IMR-90 (cell line): ENCODE data around the gene ZNF507.

Experiments used
- BHLHE40 ChIP-seq: fragments of 150-350 bp; IDR thresholded peaks from 2 replicates; pipeline ENCODE4 v1.6.1; 2016; ENCODE audit warnings: mild to moderate bottlenecking, low read depth, low read length
- CEBPB ChIP-seq: IDR thresholded peaks from 2 replicates; pipeline ENCODE4 v1.6.1; 2012; ENCODE audit warnings: low read depth, low read length, improper control_type of control experiment
- FOS ChIP-seq: fragments of 150-350 bp; IDR thresholded peaks from 2 replicates; pipeline ENCODE4 v1.6.1; 2016; ENCODE audit warnings: low read depth, low read length
- MAFK ChIP-seq: IDR thresholded peaks from 2 replicates; pipeline ENCODE4 v1.6.1; 2012; ENCODE audit warnings: low read depth, low read length, improper control_type of control experiment
- MAZ ChIP-seq: IDR thresholded peaks from 2 replicates; pipeline ENCODE4 v1.6.1; 2012; ENCODE audit warnings: low read depth, mild to moderate bottlenecking, low read length, improper control_type of control experiment, moderate library complexity, borderline replicate concordance
- MXI1 ChIP-seq: IDR thresholded peaks from 2 replicates; pipeline ENCODE4 v1.6.1; 2012; ENCODE audit warnings: low read depth, mild to moderate bottlenecking, low read length, moderate library complexity, borderline replicate concordance
- POLR2A ChIP-seq: IDR thresholded peaks from 2 replicates; pipeline ENCODE4 v1.6.1; 2012; ENCODE audit warnings: mild to moderate bottlenecking, low read depth, low read length
- RAD21 ChIP-seq: IDR thresholded peaks from 2 replicates; pipeline ENCODE4 v1.6.1; 2012; ENCODE audit warnings: low read length, improper control_type of control experiment
- RCOR1 ChIP-seq: IDR thresholded peaks from 2 replicates; pipeline ENCODE4 v1.6.1; 2012; ENCODE audit warnings: mild to moderate bottlenecking, low read length, improper control_type of control experiment; ENCODE audit not compliant: insufficient replicate concordance
- RFX5 ChIP-seq: IDR thresholded peaks from 2 replicates; pipeline ENCODE4 v1.8.0; 2012; ENCODE audit warnings: low read depth, mild to moderate bottlenecking, low read length, moderate library complexity
- SMC3 ChIP-seq: fragments of 150-350 bp; IDR thresholded peaks from 2 replicates; pipeline ENCODE4 v1.6.1; 2016; ENCODE audit warnings: low read depth, mild to moderate bottlenecking, antibody characterized with exemption, low read length, moderate library complexity
- TF ChIP-seq, protein P1 (sequence below): conservative IDR thresholded peaks from 2 replicates; pipeline ENCODE4 v1.5.1; 2012; ENCODE audit warnings: mild to moderate bottlenecking, low read depth, low read length, improper control_type of control experiment
- TF ChIP-seq, protein P2 (sequence below): fragments of 150-350 bp; IDR thresholded peaks from 2 replicates; pipeline ENCODE4 v1.6.1; 2016; ENCODE audit warnings: low read depth, mild to moderate bottlenecking, low read length, moderate library complexity, borderline replicate concordance
- TF ChIP-seq, protein P3 (sequence below): fragments of 150-350 bp; IDR thresholded peaks from 2 replicates; pipeline ENCODE4 v1.6.1; 2017; ENCODE audit warnings: mild to moderate bottlenecking, antibody characterized with exemption, low read length, low read depth

DNA sequence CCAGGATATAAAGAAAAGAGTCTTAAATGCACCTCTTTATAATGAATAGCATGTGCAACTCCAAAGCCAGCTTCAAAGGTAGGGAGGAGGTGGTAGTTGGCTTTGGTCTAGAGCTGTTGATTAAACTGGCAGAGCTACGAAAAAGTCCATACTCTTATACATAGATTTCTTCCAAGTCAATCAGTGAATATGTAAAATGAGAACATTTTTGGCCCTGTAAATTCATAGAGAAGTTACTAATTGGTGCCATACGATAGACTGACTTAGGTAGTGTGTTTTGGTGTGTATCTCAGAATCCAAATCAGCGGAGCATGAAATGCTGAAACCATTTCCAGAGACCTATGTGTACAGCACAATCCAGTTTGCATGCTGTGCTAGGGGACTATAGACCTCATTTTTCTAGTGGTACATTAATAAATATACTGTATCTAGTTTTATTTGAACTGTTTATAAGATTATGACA, 43.0 kb downstream of the ZNF507 start:
- TF ChIP-seq, protein P1, sequence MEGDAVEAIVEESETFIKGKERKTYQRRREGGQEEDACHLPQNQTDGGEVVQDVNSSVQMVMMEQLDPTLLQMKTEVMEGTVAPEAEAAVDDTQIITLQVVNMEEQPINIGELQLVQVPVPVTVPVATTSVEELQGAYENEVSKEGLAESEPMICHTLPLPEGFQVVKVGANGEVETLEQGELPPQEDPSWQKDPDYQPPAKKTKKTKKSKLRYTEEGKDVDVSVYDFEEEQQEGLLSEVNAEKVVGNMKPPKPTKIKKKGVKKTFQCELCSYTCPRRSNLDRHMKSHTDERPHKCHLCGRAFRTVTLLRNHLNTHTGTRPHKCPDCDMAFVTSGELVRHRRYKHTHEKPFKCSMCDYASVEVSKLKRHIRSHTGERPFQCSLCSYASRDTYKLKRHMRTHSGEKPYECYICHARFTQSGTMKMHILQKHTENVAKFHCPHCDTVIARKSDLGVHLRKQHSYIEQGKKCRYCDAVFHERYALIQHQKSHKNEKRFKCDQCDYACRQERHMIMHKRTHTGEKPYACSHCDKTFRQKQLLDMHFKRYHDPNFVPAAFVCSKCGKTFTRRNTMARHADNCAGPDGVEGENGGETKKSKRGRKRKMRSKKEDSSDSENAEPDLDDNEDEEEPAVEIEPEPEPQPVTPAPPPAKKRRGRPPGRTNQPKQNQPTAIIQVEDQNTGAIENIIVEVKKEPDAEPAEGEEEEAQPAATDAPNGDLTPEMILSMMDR: no peak
- TF ChIP-seq RAD21 (no peak), RFX5 (no peak), SMC3 (no peak), FOS (no peak), BHLHE40 (no peak), POLR2A (no peak), CEBPB (no peak), MXI1 (no peak), MAFK (no peak), MAZ (no peak), RCOR1 (no peak)
- TF ChIP-seq, protein P2, sequence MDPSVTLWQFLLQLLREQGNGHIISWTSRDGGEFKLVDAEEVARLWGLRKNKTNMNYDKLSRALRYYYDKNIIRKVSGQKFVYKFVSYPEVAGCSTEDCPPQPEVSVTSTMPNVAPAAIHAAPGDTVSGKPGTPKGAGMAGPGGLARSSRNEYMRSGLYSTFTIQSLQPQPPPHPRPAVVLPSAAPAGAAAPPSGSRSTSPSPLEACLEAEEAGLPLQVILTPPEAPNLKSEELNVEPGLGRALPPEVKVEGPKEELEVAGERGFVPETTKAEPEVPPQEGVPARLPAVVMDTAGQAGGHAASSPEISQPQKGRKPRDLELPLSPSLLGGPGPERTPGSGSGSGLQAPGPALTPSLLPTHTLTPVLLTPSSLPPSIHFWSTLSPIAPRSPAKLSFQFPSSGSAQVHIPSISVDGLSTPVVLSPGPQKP: no peak
- TF ChIP-seq, protein P3, sequence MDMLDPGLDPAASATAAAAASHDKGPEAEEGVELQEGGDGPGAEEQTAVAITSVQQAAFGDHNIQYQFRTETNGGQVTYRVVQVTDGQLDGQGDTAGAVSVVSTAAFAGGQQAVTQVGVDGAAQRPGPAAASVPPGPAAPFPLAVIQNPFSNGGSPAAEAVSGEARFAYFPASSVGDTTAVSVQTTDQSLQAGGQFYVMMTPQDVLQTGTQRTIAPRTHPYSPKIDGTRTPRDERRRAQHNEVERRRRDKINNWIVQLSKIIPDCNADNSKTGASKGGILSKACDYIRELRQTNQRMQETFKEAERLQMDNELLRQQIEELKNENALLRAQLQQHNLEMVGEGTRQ: no peak
